Measurements from ENCODE around the gene BEND5. TPM values are rescaled to one million over a fixed set of nuclear protein-coding genes. Genes with fewer than 3 reads are reported as not detected.

Gene BEND5
- total RNA-seq, 1 experiment from 2014 or later = not detected

DNA sequence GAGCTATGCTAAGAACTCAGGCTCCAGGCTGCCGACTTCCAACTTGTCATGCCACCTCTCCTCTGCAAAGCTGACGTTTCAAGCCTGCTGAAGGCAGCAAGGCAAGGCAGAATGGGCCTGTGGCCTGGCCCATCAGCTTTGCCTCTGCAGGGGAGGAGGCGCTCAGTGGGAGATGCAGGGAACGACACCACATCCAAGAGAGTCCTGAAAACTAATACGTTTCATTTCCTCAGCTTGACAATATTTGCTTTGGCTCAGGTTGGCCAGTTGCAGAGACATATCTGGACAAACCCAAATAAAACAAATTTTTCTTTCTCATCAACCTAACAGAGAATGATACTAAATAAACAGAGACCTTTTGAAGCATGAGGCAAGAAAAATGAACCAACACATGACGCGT lies 35.3 kb downstream of the BEND5 start:
- H3K27ac ChIP-seq = no peak overlapping the region
- ChIA-PET POLR2A (ENCODE audit: unreplicated experiment) (no interaction called here), CTCF (no interaction called here)
- H4K20me1 ChIP-seq (ENCODE audit: insufficient read depth) = no peaks in the 10 kb centered on the region
- intact Hi-C loops (cut with micrococcal nuclease; ENCODE audit: unreplicated experiment) = no loop called here
- H3K36me3 ChIP-seq (ENCODE audit: low read depth) = no peaks in the 10 kb centered on the region
- no peak overlapping the region for H3K4me3 ChIP-seq
- no peaks in the 10 kb centered on the region for H3K79me2 ChIP-seq (ENCODE audit: low read depth)
- H3K27me3 ChIP-seq (ENCODE audit: insufficient read depth, low read depth) = peaks cover 46% of the 10 kb centered on the region
- no peak overlapping the region for H2AFZ ChIP-seq
- no peaks in the 10 kb centered on the region for H3K4me1 ChIP-seq (replicated peaks; ENCODE audit: insufficient read depth)
- no peak overlapping the region for H3K4me2 ChIP-seq
- no peaks in the 10 kb centered on the region for H3K9me3 ChIP-seq (ENCODE audit: insufficient read depth, low read depth)
- no TSS peak for BruUV-seq (replicated peaks)
- H3K9me2 ChIP-seq (ENCODE audit: insufficient read depth) = no peaks in the 10 kb centered on the region
- no peak for TF ChIP-seq EZH2 (IDR thresholded peaks at IDR 0.05; ENCODE audit: low read depth)
- TF ChIP-seq, protein P1, sequence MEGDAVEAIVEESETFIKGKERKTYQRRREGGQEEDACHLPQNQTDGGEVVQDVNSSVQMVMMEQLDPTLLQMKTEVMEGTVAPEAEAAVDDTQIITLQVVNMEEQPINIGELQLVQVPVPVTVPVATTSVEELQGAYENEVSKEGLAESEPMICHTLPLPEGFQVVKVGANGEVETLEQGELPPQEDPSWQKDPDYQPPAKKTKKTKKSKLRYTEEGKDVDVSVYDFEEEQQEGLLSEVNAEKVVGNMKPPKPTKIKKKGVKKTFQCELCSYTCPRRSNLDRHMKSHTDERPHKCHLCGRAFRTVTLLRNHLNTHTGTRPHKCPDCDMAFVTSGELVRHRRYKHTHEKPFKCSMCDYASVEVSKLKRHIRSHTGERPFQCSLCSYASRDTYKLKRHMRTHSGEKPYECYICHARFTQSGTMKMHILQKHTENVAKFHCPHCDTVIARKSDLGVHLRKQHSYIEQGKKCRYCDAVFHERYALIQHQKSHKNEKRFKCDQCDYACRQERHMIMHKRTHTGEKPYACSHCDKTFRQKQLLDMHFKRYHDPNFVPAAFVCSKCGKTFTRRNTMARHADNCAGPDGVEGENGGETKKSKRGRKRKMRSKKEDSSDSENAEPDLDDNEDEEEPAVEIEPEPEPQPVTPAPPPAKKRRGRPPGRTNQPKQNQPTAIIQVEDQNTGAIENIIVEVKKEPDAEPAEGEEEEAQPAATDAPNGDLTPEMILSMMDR (conservative IDR thresholded peaks at IDR 0.05) = no peak
- no peak for DNase-seq
- no peaks in the 10 kb centered on the region for H3F3A ChIP-seq (ENCODE audit: insufficient read depth, low read depth)

DNA sequence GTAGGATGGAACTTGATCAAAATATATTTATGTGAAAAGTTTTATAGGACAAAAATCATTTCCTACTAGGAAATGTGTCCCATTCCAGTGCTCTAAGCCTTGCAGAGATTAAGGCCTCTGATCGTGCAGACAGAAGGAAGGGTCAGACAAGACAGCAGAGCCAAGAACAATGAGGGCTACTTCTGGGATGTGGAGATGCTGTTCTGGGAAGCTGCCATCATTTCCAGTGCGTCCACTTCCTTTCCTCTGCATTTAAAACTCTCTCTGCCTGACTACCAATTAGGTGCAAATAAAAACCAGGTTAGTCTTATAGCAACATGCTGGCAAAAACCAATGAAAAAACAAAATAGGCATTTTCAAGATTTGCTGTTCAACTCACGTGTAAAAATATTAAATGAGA lies 36.1 kb downstream of the BEND5 start:
- H3K9me3 ChIP-seq (ENCODE audit: insufficient read depth, low read depth) = no peaks in the 10 kb centered on the region
- H3K36me3 ChIP-seq (ENCODE audit: low read depth) = no peaks in the 10 kb centered on the region
- H3K4me3 ChIP-seq = no peak overlapping the region
- no peaks in the 10 kb centered on the region for H3K4me1 ChIP-seq (replicated peaks; ENCODE audit: insufficient read depth)
- no peak overlapping the region for H3K4me2 ChIP-seq
- BruUV-seq (replicated peaks) = no TSS peak
- CTCF ChIA-PET = no interaction called here
- H3F3A ChIP-seq (ENCODE audit: insufficient read depth, low read depth) = no peaks in the 10 kb centered on the region
- no peak overlapping the region for H3K27ac ChIP-seq
- no peaks in the 10 kb centered on the region for H3K79me2 ChIP-seq (ENCODE audit: low read depth)
- TF ChIP-seq EZH2 (IDR thresholded peaks at IDR 0.05; ENCODE audit: low read depth) = no peak
- TF ChIP-seq, protein P1 (conservative IDR thresholded peaks at IDR 0.05) = no peak
- DNase-seq = no peak
- no peaks in the 10 kb centered on the region for H3K9me2 ChIP-seq (ENCODE audit: insufficient read depth)
- intact Hi-C loops (cut with micrococcal nuclease; ENCODE audit: unreplicated experiment) = no loop called here
- H3K27me3 ChIP-seq (ENCODE audit: insufficient read depth, low read depth) = peaks cover 51% of the 10 kb centered on the region
- no peak overlapping the region for H2AFZ ChIP-seq
- H4K20me1 ChIP-seq (ENCODE audit: insufficient read depth) = no peaks in the 10 kb centered on the region
- POLR2A ChIA-PET (ENCODE audit: unreplicated experiment) = no interaction called here

DNA sequence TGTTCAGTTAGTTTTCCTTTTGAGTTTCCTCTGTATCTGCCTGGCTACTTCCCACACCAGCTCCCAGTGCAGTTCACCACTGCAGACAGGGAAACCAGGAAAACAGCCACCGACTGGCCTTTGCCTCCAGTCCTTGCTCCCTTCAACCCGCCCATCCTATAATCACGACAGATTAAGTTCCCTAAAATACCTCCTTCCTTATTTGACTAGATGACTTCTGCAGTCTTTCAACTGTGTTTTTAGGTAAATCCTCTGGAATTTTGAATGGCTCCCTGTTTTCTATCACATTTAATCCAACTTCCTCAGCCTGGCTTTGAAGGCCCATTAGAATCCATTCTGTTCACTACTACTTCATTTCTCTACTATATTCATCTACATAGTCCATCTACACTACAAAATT lies 37.6 kb downstream of the BEND5 start:
- H3K36me3 ChIP-seq (ENCODE audit: low read depth) = no peaks in the 10 kb centered on the region
- no peak overlapping the region for H3K4me3 ChIP-seq
- no peaks in the 10 kb centered on the region for H3K4me1 ChIP-seq (replicated peaks; ENCODE audit: insufficient read depth)
- no peaks in the 10 kb centered on the region for H3K79me2 ChIP-seq (ENCODE audit: low read depth)
- DNase-seq = no peak
- H3K27me3 ChIP-seq (ENCODE audit: insufficient read depth, low read depth) = peaks cover 64% of the 10 kb centered on the region
- TF ChIP-seq, protein P1 (conservative IDR thresholded peaks at IDR 0.05) = no peak
- H4K20me1 ChIP-seq (ENCODE audit: insufficient read depth) = no peaks in the 10 kb centered on the region
- no peaks in the 10 kb centered on the region for H3K9me2 ChIP-seq (ENCODE audit: insufficient read depth)
- ChIA-PET POLR2A (ENCODE audit: unreplicated experiment) (no interaction called here), CTCF (no interaction called here)
- no peak overlapping the region for H3K4me2 ChIP-seq
- intact Hi-C loops (cut with micrococcal nuclease; ENCODE audit: unreplicated experiment) = no loop called here
- H3K27ac ChIP-seq = no peak overlapping the region
- H3K9me3 ChIP-seq (ENCODE audit: insufficient read depth, low read depth) = no peaks in the 10 kb centered on the region
- no peak overlapping the region for H2AFZ ChIP-seq
- H3F3A ChIP-seq (ENCODE audit: insufficient read depth, low read depth) = no peaks in the 10 kb centered on the region
- BruUV-seq (replicated peaks) = no TSS peak

Data from PC-9 (cell line).